Measurements from ENCODE around the gene S100A7.

The S100A7 gene

GRCh38 chr1:153490272-153491051, 30.0 kb upstream of the S100A7 start:
- no peak overlapping the region for H2AFZ ChIP-seq (ENCODE audit: low read depth, low read length)

GRCh38 chr1:153488731-153489130, 28.3 kb upstream of the S100A7 start:
- Histone ChIP-seq H3K36me3 (ENCODE audit: insufficient read depth, low read length) (no peaks in the 10 kb centered on the region), H3K27me3 (ENCODE audit: insufficient read depth, low read length) (peaks cover 16% of the 10 kb centered on the region), H3K4me1 (ENCODE audit: insufficient read depth, low read length) (peaks cover 5% of the 10 kb centered on the region), H3K9me3 (ENCODE audit: low read length) (no peaks in the 10 kb centered on the region), H2AFZ (ENCODE audit: low read depth, low read length) (no peak overlapping the region), H3K4me3 (ENCODE audit: low read length) (no peak overlapping the region)

More at GRCh38 chr1:153490272-153491051, 30.0 kb upstream of the S100A7 start:
- Histone ChIP-seq H3K27me3 (ENCODE audit: insufficient read depth, low read length) (peaks cover 7% of the 10 kb centered on the region), H3K4me3 (ENCODE audit: low read length) (no peak overlapping the region), H3K36me3 (ENCODE audit: insufficient read depth, low read length) (no peaks in the 10 kb centered on the region), H3K9me3 (ENCODE audit: low read length) (no peaks in the 10 kb centered on the region), H3K4me1 (ENCODE audit: insufficient read depth, low read length) (peaks cover 6% of the 10 kb centered on the region)

GRCh38 chr1:153487707-153488106, 27.3 kb upstream of the S100A7 start:
- H3K9me3 ChIP-seq (ENCODE audit: low read length), result no peaks in the 10 kb centered on the region
- peaks cover 16% of the 10 kb centered on the region for H3K27me3 ChIP-seq (ENCODE audit: insufficient read depth, low read length)
- H2AFZ ChIP-seq (ENCODE audit: low read depth, low read length), result no peak overlapping the region
- no peak overlapping the region for H3K4me3 ChIP-seq (ENCODE audit: low read length)
- H3K4me1 ChIP-seq (ENCODE audit: insufficient read depth, low read length), result no peaks in the 10 kb centered on the region
- no peaks in the 10 kb centered on the region for H3K36me3 ChIP-seq (ENCODE audit: insufficient read depth, low read length)

GRCh38 chr1:153485863-153486262, 25.4 kb upstream of the S100A7 start:
- H3K36me3 ChIP-seq (ENCODE audit: insufficient read depth, low read length), result no peaks in the 10 kb centered on the region
- no peak overlapping the region for H3K4me3 ChIP-seq (ENCODE audit: low read length)
- H3K4me1 ChIP-seq (ENCODE audit: insufficient read depth, low read length), result no peaks in the 10 kb centered on the region

GRCh38 chr1:153483776-153484175, 23.3 kb upstream of the S100A7 start:
- H3K4me3 ChIP-seq (ENCODE audit: low read length), result no peak overlapping the region
- H3K36me3 ChIP-seq (ENCODE audit: insufficient read depth, low read length), result no peaks in the 10 kb centered on the region
- peaks cover 14% of the 10 kb centered on the region for H3K27me3 ChIP-seq (ENCODE audit: insufficient read depth, low read length)
- no peaks in the 10 kb centered on the region for H3K9me3 ChIP-seq (ENCODE audit: low read length)
- no peaks in the 10 kb centered on the region for H3K4me1 ChIP-seq (ENCODE audit: insufficient read depth, low read length)
- H2AFZ ChIP-seq (ENCODE audit: low read depth, low read length), result no peak overlapping the region

More at GRCh38 chr1:153485863-153486262, 25.4 kb upstream of the S100A7 start:
- Histone ChIP-seq H2AFZ (ENCODE audit: low read depth, low read length) (no peak overlapping the region), H3K9me3 (ENCODE audit: low read length) (no peaks in the 10 kb centered on the region), H3K27me3 (ENCODE audit: insufficient read depth, low read length) (peaks cover 14% of the 10 kb centered on the region)

- Histone ChIP-seq H3K36me3 (ENCODE audit: insufficient read depth, low read length) (no peaks in the 10 kb centered on the region), H3K9me3 (ENCODE audit: low read length) (no peaks in the 10 kb centered on the region), H3K4me1 (ENCODE audit: insufficient read depth, low read length) (no peaks in the 10 kb centered on the region), H3K4me3 (ENCODE audit: low read length) (no peak overlapping the region), H2AFZ (ENCODE audit: low read depth, low read length) (no peak overlapping the region), H3K27me3 (ENCODE audit: insufficient read depth, low read length) (peaks cover 11% of the 10 kb centered on the region)
Observed at GRCh38 chr1:153481124-153481523, 20.7 kb upstream of the S100A7 start.

DNA sequence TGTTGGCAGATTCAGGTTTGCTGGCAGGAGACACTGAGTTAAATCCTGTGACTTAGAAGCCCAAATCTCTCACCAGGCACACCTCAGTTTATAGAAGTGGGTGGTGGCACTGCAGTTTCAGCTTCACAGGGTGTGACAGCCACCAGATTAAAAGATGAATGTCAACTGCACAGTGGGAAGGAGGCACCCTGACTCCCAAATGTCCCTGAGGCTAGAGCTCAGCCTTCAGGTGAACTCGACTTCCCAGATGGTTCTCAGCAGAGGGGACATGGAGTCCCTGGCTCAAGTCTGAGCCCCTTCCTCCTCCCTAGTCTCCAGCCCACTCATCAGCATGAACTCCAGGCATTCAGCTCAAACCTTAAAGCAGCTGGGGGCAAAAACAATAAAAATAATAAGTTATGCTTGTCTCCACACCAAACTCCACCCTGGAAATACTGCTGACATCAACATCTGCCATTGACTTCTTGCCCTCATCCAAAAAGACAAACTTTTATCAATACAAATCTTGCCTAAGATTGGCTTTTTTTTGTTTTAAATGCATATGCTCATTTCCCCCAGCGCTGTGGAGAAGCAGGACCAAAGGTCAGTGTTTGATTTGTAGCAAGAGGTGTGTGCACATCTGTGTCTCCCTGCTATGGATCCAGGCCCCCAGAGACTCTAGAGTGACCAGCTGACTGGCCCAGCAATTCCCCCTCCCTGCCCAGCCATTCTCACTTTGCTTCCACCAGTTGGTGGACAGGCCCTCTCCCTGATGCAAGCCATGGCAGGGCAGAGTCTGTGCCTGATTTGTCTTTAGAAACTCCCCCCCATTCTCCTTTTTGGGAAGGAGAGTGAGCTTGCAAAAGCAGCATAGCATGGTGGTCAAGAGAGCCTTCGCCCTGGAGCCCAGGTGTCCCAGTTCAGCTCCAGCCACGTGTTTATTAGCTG, 18.5 kb upstream of the S100A7 start:
- no peaks in the 10 kb centered on the region for H3K36me3 ChIP-seq (ENCODE audit: insufficient read depth, low read length)
- no peak overlapping the region for H2AFZ ChIP-seq (ENCODE audit: low read depth, low read length)
- no peaks in the 10 kb centered on the region for H3K9me3 ChIP-seq (ENCODE audit: low read length)
- H3K27me3 ChIP-seq (ENCODE audit: insufficient read depth, low read length), result no peaks in the 10 kb centered on the region
- no peaks in the 10 kb centered on the region for H3K4me1 ChIP-seq (ENCODE audit: insufficient read depth, low read length)
- H3K4me3 ChIP-seq (ENCODE audit: low read length), result no peak overlapping the region

- Histone ChIP-seq H3K4me1 (ENCODE audit: insufficient read depth, low read length) (no peaks in the 10 kb centered on the region), H3K27me3 (ENCODE audit: insufficient read depth, low read length) (no peaks in the 10 kb centered on the region), H3K36me3 (ENCODE audit: insufficient read depth, low read length) (no peaks in the 10 kb centered on the region), H2AFZ (ENCODE audit: low read depth, low read length) (no peak overlapping the region), H3K9me3 (ENCODE audit: low read length) (no peaks in the 10 kb centered on the region), H3K4me3 (ENCODE audit: low read length) (no peak overlapping the region)
Observed at GRCh38 chr1:153478047-153478691, 17.7 kb upstream of the S100A7 start.

GRCh38 chr1:153476491-153477093, 16.1 kb upstream of the S100A7 start:
- H3K36me3 ChIP-seq (ENCODE audit: insufficient read depth, low read length), result no peaks in the 10 kb centered on the region
- H3K27me3 ChIP-seq (ENCODE audit: insufficient read depth, low read length), result no peaks in the 10 kb centered on the region
- no peaks in the 10 kb centered on the region for H3K4me1 ChIP-seq (ENCODE audit: insufficient read depth, low read length)
- H3K9me3 ChIP-seq (ENCODE audit: low read length), result no peaks in the 10 kb centered on the region
- no peak overlapping the region for H2AFZ ChIP-seq (ENCODE audit: low read depth, low read length)
- no peak overlapping the region for H3K4me3 ChIP-seq (ENCODE audit: low read length)

GRCh38 chr1:153475282-153475681, 14.8 kb upstream of the S100A7 start:
- Histone ChIP-seq H2AFZ (ENCODE audit: low read depth, low read length) (no peak overlapping the region), H3K36me3 (ENCODE audit: insufficient read depth, low read length) (no peaks in the 10 kb centered on the region), H3K4me1 (ENCODE audit: insufficient read depth, low read length) (no peaks in the 10 kb centered on the region), H3K4me3 (ENCODE audit: low read length) (no peak overlapping the region), H3K27me3 (ENCODE audit: insufficient read depth, low read length) (no peaks in the 10 kb centered on the region), H3K9me3 (ENCODE audit: low read length) (no peaks in the 10 kb centered on the region)

- H3K4me1 ChIP-seq (ENCODE audit: insufficient read depth, low read length), result no peaks in the 10 kb centered on the region
- no peak overlapping the region for H3K4me3 ChIP-seq (ENCODE audit: low read length)
- no peaks in the 10 kb centered on the region for H3K36me3 ChIP-seq (ENCODE audit: insufficient read depth, low read length)
- no peak overlapping the region for H2AFZ ChIP-seq (ENCODE audit: low read depth, low read length)
- H3K9me3 ChIP-seq (ENCODE audit: low read length), result no peaks in the 10 kb centered on the region
- peaks cover 2% of the 10 kb centered on the region for H3K27me3 ChIP-seq (ENCODE audit: insufficient read depth, low read length)
Observed at GRCh38 chr1:153474347-153474746, 13.9 kb upstream of the S100A7 start.

DNA sequence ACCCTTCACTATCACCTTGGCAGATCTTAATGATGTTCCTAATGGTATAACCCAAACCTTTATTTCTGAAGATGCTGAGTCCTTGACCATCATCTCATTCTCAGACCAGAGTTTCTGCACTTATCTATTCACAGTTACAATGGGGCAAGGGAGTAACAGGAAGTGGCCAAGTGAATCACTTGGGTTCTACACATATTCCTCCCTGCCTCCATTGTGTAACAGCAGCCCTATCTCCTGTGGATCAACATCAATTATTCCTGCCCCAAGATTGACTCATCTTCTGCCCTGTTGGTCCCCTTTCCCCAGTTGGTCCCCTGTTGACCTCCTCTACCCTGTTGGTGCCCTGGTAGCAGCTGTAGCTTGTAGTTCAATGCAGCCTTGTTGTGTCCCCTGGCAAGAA, 10.3 kb upstream of the S100A7 start:
- H3K27me3 ChIP-seq (ENCODE audit: insufficient read depth, low read length), result peaks cover 4% of the 10 kb centered on the region
- H3K4me3 ChIP-seq (ENCODE audit: low read length), result no peak overlapping the region
- no peak overlapping the region for H2AFZ ChIP-seq (ENCODE audit: low read depth, low read length)
- H3K36me3 ChIP-seq (ENCODE audit: insufficient read depth, low read length), result no peaks in the 10 kb centered on the region
- H3K9me3 ChIP-seq (ENCODE audit: low read length), result no peaks in the 10 kb centered on the region
- no peaks in the 10 kb centered on the region for H3K4me1 ChIP-seq (ENCODE audit: insufficient read depth, low read length)

All from neuron (in vitro differentiated cells).